ENCODE measurements around the gene NIFK. TPM values are rescaled to one million over a fixed set of nuclear protein-coding genes. Genes with fewer than 3 reads are reported as not detected.
"Not testable (repeated sequence)": the region's sequence is repeated elsewhere in the genome, so short reads cannot be mapped to it uniquely, and the experiment has no call there.

The NIFK gene
- total RNA-seq, 4 donors from 2014 or later, result 40.0 to 77.6 (median 57.9) TPM

- TF ChIP-seq CTCF (IDR thresholded peaks at IDR 0.05) (no peak), POLR2AphosphoS5 (IDR thresholded peaks at IDR 0.05) (no peak), EP300 (IDR thresholded peaks at IDR 0.05) (no peak)
- Histone ChIP-seq H3K27ac (no peak overlapping the region), H3K9me3 (no peaks in the 10 kb centered on the region), H3K36me3 (no peaks in the 10 kb centered on the region), H3K4me3 (no peak overlapping the region), H3K27me3 (no peaks in the 10 kb centered on the region), H3K4me1 (no peaks in the 10 kb centered on the region)
- 68% methylated on average over 1 of the region's 1 CpG for WGBS
- no peak for DNase-seq (ENCODE audit: low spot score in 2 of 2)
Observed at GRCh38 chr2:121716126-121716525, 20.5 kb downstream of the NIFK start.

DNA sequence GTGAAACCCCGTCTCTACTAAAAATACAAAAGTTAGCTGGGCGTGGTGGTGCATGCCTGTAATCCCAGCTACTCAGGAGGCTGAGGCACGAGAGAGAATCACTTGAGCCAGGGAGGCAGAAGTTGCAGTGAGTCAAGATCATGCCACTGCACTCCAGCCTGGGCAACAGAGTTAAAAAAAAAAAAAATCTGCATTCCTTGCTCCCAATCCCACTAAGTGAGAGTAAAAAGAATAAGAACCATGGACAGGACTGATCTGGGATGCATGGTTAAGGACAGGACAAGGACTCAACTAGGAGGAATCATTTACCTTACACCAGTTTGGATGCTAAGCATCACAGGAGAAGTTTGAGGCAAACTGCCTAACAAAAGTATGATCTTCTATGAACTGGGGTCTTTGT, 25.2 kb downstream of the NIFK start:
- WGBS, result 82% methylated on average over 3 of the region's 3 CpGs
- not testable (repeated sequence) for H3K4me1 ChIP-seq; H3K36me3 ChIP-seq; H3K27me3 ChIP-seq; H3K4me3 ChIP-seq; H3K9me3 ChIP-seq; H3K27ac ChIP-seq; DNase-seq (ENCODE audit: low spot score in 2 of 2)

GRCh38 chr2:121710470-121711170, 26.1 kb downstream of the NIFK start:
- TF ChIP-seq CTCF (IDR thresholded peaks at IDR 0.05) (no peak), POLR2A (IDR thresholded peaks at IDR 0.05) (no peak), POLR2AphosphoS5 (IDR thresholded peaks at IDR 0.05) (no peak), EP300 (IDR thresholded peaks at IDR 0.05) (no peak)

DNA sequence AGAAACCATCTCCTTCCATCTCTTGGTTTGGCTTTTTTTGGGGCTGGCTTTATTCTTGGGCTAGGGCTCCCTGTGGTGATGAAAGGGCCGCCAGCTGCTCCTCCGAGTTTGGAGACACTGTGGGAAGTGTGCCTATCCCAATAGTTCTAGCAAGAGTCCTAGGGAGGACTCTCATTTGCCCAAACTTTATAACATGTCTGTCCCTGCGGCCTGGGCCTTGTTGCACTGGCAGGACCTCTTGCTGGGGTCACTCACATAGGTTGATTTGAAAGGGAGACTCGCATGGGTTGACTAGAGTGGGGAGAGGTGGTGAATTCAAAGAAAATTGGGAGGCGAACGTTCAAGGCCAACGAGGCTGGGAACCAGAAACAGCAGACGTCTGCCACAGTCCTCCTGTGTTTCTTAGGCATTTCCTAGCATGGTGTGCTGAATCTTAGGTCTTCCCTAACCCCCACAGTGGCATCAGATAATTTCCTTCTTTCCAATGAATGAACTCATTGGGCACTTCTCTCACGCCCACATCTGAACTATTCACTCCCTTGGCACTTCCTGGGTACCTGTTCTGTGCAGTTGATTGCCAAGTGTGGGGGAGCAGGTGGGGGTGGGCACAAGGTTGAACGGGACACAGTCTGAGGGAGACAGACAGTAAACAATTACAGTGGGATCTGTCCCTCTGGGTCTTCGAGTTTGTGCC, 26.8 kb downstream of the NIFK start:
- no peak overlapping the region for H3K4me3 ChIP-seq
- TF ChIP-seq CTCF (IDR thresholded peaks at IDR 0.05) (no peak), POLR2AphosphoS5 (IDR thresholded peaks at IDR 0.05) (no peak), EP300 (IDR thresholded peaks at IDR 0.05) (no peak), POLR2A (IDR thresholded peaks at IDR 0.05) (no peak)
- DNase-seq (ENCODE audit: low spot score in 2 of 2), result no peak
- WGBS, result 75% methylated on average over 11 of the region's 11 CpGs
- no peaks in the 10 kb centered on the region for H3K9me3 ChIP-seq
- H3K4me1 ChIP-seq, result no peaks in the 10 kb centered on the region
- H3K27me3 ChIP-seq, result no peaks in the 10 kb centered on the region
- no peak overlapping the region for H3K27ac ChIP-seq
- no peaks in the 10 kb centered on the region for H3K36me3 ChIP-seq

More at GRCh38 chr2:121710470-121711170, 26.1 kb downstream of the NIFK start:
- DNase-seq (ENCODE audit: low spot score in 2 of 2), result no peak
- H3K36me3 ChIP-seq, result no peaks in the 10 kb centered on the region
- H3K9me3 ChIP-seq, result no peaks in the 10 kb centered on the region
- no peaks in the 10 kb centered on the region for H3K27me3 ChIP-seq
- H3K4me3 ChIP-seq, result no peak overlapping the region
- H3K27ac ChIP-seq, result no peak overlapping the region
- 81% methylated on average over 7 of the region's 7 CpGs for WGBS
- no peaks in the 10 kb centered on the region for H3K4me1 ChIP-seq

DNA sequence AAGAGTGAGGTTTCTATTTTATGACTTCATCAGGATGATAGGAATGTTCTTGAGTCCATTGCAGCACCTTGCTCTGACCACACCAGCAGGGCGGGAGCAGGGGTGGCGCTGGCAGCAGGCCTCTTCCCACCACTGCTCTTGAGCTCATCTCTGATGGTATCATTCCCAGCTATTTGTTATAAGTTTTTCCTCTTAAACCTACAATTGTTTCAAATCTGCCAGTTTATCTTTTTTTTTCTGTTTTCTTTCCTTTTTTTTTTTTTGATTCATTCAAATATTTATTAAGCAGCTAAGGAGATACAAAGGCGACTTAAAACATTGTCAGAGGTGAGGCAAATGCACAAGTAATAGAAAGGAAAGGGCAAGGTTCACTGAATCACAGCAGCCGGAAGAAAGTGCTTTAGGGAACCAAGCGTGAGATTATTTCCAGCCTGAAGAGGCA, 28.7 kb downstream of the NIFK start:
- Histone ChIP-seq H3K4me1 (no peaks in the 10 kb centered on the region), H3K27ac (no peak overlapping the region), H3K9me3 (no peaks in the 10 kb centered on the region), H3K36me3 (no peaks in the 10 kb centered on the region), H3K27me3 (no peaks in the 10 kb centered on the region), H3K4me3 (no peak overlapping the region)
- WGBS, result 83% methylated on average over 5 of the region's 5 CpGs
- no peak for DNase-seq (ENCODE audit: low spot score in 2 of 2)
- TF ChIP-seq EP300 (IDR thresholded peaks at IDR 0.05) (no peak), POLR2A (IDR thresholded peaks at IDR 0.05) (no peak), CTCF (IDR thresholded peaks at IDR 0.05) (no peak), POLR2AphosphoS5 (IDR thresholded peaks at IDR 0.05) (no peak)

Data from suprapubic skin (tissue), 4 donors.